NOMO-1 treated with DMSO at 0.1 percent for 48 hours (cell line): ENCODE data around the gene PALMD.

Source experiments
- DNase-seq: peaks from one replicate; lab custom pipeline; 2025; ENCODE audit not compliant: unreplicated experiment; lab: John Stamatoyannopoulos, UW

PALMD gene

DNA sequence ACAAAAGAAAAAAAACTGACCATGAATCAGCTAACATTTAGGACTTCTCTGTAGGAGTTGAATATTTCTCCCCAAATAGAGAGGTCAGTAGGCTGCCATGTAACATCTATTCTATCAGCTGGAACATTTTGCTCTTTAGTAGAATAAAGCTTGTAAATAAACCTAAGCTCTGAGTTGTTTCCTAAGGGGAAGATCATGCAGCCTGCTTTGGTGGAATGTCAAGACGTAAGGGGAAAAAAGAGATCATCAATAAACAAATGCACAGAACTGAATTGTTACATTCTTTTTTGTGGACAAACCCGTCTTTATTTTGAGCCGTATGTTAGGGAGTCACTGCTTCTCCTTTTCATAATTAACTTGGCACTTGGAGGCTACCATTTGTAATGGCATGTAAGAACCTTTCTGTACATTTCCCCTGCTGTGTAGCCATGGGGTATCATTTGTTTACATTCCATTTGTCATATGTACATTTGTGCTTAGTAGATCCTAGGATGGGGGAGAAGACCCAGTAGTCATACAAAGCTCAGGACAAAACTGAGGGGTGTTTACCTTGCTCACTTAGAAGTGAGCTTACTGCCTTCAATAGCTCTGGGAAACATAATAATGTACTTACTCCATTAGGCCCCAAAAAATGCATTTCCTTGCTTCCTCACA is 10.8 kb upstream of the PALMD start:
- DNase-seq, result no peak

DNA sequence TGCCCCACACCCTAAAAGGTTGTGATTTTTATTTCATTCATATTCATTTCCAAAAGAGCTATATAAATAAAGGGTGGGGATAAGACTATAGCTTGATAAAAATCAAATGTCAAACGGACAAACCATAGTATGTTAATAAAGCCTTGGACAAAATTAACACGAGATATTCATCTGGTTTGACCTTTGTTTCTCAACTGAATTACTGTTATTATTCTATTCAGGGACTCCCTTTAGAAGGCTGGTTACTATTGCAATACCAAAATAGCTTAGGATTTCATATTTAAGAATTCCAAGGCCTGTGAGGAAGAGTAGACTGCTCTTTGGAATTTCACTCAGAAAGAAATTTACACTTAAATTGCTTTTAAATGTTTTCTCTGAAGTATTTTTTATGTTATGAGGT is 10.2 kb upstream of the PALMD start:
- DNase-seq, result no peak

DNA sequence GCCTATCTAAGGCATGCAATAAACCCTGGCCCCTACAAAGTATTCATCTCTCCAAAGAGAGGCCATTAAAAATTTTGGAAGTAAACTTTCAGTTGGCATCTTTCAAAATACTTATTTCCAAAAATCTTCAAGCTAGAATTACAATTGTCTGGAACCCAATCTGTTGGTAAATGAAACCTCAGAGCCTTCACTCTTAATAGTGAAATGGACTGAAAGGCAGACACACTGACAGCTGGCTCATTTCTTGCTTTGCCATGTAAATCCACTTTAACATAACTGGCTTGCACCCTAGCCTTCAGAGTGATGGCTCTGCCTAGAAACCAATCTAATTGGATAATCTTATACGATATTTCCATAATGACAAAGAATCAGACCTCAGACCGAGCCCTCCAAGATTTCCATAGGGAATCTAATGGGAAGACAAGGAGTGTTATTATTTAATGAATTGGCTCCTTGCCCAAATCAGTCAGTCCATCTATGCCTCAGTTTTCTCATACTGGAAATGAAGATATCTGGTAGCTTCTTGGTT is 9.2 kb upstream of the PALMD start:
- no peak for DNase-seq

DNA sequence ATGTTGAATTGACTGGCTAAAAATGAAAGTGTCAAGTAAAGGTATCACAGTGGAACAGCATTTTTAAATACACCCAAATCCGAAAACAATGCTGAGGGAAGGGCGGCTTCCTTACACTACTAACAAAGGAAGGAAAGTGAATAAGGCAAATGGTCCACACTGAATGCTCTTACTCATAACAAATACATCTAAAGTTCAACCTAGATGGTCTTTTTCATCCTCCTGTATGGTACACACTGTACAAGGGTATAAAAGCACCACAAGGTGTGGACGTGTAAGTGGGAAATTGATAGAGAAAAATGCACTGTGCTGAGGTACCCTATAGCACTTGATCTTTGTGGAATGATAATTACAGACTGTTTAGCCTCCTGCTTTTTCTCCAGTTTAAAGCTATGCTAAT is 7.1 kb upstream of the PALMD start:
- no peak for DNase-seq

DNA sequence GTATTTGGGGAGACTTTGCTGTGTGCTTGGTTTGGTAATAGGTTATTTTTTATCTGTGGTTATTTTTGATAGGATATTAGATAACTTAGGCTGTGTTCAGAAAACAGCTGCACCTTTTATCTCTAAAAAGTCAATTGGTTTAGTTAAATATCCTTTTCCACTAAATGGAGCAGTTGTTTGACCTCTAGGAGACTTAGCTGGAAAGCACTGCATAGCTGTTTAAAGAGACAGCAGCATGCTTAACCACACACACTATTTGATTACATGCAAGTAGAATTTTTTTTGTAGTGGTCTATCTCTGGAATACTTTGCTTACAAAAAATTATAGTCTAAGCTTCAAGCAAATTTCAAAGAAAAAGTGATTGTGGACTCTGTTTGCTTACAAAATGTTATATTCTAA is 6.5 kb upstream of the PALMD start:
- no peak for DNase-seq

DNA sequence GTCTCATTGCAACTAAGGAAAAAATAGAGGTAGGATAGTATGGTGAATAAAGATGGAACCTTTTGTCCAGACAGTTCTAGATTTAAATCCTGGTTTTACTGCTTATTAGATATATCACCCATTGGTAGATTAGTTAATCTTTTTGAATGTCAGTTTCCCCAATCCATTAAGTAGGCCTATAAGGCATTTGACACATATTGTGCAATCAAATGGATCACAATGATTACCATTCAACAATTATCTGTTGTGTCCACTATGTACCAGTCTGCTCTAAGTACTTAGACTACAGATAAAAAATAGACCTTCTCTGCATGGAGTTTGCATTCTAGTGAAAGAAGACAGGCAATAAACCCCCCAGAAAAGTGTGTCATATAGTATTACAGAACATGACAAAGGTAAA is 6.0 kb upstream of the PALMD start:
- no peak for DNase-seq

DNA sequence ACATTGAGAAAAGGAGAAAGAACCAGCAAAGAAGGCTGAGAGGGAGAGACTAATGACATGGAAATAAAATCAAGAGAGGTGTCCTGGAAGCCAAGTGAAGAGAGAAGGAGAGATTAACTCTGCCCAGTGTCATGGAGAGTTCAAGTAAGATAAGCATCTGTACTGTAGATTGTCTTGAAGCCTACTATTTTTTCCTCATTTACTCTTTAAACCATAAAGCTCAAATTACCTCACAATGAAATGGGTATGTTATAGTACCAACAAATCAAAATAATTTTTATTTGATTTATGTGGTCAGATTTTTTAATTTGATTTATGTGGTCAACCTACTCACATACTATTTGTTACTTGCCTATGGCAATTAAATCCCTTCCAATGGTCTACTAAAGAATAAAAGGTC is 5.2 kb upstream of the PALMD start:
- DNase-seq, result no peak

DNA sequence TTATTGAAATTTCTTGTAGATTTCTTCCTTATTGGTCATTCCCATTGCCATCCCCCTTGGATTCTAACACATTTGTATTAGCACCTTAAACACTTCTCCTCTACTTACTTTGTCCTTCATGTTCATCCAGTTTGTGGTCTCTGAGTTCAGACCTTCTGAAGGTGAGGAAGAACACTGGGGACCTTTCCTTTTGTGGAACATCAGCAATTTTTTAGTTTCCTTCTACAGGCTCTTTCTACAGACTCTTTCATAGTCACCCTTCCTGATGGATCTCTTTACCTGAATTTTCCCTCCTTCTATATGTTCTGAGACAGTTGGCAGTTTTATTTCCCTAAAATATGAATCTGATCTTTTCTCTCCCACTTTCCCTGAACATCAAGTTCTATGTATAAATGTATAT is 4.4 kb upstream of the PALMD start:
- DNase-seq, result no peak

DNA sequence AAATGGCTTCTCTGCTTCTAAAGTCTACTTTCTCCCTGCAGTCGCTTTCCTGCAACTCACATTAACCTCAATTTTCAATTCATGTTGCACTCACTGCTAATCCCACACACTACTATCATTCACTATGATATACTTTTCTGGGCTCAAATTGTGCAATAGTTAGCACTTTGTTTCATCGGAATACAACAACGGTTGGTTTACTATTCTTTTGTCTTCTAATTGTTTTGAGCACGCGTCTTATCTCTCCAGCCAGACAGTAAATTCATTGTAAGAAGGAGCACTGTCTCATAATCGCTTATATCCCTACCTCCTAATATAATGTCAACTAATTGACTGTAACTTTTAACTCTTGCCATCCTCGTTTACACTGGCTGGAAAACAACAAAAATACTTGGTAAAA is 3.9 kb upstream of the PALMD start:
- DNase-seq, result no peak

DNA sequence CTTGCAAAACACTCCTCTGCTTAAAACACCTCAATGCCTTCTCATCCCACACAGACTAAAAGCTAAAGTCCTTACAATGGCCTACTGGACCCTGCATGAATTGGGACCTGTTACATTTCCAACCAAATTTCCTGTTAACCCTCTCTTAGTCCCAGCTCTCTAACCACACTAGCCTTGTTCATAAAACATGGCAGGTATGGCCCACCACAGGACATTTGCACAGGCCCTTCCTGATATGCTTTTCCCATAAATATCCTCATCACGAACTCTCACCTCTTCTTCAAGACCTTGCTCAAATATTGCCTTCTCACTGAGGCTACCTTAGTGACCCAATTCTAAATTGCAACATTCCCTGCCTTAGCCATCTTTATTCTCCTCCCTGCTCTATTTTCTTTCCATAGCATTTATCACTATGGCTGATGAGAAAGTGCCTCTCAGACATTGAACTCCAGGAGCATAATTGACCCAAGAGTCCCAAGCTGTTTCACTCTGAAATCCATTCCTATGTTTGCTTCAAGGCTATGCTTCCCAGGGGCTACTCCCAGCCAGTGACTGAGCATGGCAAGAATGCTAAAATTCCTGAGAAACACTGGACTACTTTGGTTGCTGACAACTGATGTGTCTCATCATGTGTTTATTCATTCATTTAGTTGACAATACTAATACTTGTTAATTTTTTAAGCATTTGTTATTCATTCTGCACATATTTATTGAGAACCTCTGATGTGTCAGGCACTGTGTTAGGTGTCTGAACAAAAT is 2.7 kb upstream of the PALMD start:
- no peak for DNase-seq

DNA sequence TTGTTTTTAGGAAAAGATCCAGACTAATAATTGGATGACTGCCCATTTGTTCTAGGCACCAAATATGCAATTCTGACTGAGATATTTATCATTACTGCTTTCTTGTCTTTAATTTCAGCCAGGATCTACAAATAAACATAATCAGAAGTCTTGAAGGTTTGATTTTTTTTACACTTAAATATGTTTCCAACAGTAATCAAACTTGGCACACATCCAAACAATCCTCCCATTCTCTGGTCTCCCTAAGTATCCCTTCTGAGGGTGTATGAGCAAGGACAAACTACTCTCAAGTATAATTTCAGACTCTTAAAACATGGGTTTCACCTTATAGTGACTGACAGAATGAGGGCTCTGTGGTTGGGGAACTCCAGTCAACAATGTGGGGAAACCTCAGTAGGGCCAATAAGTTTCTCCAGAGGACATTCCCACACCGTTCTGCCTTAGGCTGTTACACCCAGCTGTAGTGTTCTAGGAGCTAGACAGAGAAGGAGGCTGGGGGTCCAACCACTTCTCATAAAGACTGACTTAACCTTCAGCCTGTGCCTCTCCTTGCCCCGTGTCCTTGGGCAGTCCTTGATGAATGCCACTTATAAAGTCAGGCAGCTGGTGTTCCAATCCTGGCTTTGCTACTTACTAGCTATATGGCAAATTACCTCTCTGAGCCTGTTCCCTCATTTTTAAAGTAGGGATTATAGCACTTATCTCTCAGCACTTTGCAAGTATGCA is 1.5 kb upstream of the PALMD start:
- no peak for DNase-seq

DNA sequence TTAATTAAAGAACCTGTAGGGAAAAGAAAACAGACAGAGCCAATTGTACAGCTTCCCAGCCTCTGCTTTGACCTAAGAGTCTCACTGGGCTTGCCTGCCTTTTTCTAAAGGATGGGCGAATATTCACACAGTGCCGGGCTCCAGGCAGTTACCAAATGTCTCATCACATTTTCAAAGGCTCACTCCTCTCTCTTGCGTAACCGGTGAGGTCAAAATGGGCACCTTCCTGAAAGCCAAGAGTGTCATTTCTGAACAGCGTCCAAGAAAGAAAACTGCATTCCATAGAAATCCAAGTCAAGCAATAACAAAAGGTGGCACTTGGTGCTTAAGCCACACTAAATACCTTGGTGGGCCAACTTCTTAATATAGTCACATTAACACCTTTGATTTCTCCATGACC is 710 bp upstream of the PALMD start:
- no peak for DNase-seq

DNA sequence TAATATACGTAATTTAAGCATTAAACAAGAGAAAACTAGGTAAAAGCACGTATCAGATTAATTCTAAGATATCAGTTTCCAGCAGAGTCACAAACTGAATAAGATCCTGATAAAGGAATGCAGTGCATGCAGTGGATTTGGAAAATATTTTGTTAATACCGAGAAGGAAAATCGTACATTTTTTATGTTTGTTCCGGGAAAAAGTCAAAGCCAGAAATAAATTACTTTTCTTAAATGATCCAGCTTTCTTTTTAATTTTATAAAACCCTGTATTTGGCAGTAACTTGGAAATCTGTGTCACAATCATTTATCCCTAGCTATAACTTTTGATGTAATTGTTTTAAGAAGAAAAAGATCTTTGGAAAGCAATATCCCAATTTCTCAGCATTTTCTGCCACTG is 955 bp downstream of the PALMD start:
- DNase-seq, result no peak

DNA sequence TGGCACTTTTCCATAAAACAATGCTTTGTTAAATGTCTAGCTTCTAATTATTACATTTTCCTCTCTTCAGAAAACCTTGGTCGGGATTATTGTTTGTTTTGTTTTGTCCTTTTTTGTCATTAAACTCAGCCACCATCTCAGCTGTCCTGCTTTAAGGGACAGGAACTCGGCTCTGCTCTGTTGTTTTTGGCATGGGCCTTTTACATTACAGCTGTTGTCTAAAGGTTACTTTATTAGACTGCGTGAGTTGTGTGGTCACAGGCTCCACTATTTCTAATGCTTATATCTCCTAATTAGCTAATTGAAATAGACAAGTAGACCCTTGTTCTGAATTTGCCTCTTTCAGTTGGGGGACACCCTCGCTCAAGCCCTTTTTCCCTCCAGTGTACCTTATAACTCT is 1.6 kb downstream of the PALMD start:
- no peak for DNase-seq

DNA sequence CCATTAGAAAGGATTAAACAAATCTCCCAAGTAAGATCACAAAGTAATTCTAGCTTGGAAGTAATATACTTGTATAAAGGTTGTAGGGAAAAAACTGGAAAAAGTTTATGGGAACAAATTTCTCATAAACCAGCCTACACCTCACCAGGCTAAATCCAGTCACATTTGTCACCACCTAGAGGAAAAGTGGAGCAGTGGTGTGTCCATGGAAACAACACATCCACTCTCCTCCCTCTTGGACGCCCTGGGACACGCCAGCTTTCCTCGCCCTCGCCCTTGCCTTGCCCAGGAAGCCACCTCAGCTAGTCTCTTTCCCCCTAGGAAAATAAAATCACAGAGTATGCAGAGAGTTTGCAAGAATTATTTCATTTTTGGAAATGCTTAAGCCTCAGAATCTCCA is 2.2 kb downstream of the PALMD start:
- no peak for DNase-seq

DNA sequence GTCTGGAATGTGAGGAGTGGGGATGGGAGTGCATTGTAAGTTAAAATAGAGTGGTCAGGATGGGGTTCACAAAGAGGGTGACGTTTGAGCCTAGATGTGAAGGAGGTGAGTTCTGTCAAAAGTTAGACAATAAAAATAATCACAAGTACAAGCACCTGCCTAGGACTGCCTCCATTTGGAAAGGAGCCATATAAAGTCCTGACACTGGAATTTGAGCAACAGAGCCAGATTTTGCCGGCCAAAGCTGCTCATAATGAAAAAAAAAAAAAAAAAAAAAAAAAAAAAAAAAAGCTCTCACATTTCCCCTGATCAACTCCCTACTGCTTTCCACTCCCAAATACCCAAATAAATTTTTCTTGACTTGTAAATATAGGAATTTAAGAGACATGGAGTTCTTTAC is 4.1 kb downstream of the PALMD start:
- no peak for DNase-seq

DNA sequence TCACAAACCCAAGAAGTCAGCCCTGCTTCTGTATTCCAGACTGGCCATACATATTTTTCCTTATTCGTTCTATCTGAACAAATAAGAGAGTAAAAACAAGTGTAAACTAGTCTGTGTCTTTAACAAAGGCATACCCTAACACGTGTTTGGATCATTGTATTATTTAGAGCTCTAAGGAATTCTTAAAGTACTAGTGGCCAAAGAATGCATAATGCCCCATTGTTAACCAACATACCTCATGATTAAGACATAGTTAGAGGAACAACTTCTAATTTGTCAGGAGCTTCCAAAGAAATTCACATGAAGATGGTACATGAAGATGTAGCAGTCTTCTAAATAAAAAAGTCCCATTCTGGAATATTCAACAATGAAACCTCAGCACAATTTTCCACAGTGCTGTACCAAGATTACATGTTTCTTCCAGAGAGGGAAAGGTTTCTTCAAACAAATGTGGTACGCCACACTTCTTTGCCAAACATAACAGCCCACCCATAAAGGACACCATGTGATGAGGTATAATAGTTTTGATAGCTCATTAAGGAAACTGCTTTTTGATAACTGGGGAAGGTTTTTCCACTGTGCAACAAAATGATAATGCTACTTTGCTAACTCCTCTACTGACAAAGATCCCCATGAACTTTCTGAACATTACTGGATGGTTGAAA is 5.0 kb downstream of the PALMD start:
- DNase-seq, result no peak

DNA sequence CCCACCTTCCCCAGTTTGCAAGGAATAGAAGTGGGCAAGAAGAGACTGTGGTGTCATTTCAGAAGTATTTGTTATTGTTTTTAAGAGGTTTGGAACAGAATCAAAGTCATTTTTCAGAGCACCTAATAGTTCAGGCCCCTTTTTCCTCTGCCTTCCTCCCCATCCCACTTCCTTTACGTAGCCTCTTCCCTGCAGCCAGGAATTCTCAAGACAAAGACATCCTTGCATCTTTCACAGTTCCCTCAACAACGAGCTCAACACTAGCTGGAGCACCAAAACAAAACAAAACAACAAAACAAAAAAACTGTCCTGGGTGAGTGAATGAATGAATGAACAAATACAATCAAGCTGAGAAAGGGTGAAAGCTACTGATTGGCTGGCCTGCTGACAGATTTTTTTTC is 7.0 kb downstream of the PALMD start:
- no peak for DNase-seq

DNA sequence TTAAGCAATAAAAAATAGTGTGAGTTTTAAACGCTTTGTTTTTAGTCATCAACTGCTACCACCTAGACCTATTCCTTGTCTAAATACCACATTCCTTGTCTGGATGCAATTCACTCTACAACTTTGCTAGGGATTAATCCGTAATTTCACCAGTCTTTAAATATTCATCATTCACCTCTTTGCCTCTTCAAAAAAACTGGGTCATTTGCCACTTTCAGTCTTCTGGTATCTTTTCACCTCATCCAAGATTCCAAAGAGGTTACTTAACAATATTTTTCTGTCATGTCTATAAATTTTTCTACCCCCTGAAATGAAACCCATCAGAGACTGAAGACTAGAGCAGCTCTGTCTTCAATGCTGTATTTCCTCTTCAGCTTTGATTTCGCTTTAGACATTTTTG is 9.5 kb downstream of the PALMD start:
- no peak for DNase-seq

DNA sequence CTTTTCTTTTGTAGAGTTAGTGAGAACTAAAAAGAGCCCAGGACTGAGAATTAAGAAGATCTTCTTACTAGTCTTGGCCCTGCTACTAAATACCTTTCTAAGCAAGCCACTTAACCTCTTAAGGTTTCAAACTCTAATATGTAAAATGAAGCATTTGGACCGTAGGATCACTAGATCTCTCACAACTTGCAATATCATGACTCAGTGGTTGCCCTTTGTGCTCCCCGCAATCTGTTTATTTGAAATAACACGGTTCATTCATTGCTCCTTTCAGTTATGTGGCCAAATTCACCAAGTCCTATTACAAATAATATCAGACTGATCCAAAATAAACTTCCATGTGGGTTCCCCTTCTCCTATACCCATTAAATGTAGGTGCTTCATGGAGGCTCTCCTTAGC is 10.8 kb downstream of the PALMD start:
- no peak for DNase-seq

DNA sequence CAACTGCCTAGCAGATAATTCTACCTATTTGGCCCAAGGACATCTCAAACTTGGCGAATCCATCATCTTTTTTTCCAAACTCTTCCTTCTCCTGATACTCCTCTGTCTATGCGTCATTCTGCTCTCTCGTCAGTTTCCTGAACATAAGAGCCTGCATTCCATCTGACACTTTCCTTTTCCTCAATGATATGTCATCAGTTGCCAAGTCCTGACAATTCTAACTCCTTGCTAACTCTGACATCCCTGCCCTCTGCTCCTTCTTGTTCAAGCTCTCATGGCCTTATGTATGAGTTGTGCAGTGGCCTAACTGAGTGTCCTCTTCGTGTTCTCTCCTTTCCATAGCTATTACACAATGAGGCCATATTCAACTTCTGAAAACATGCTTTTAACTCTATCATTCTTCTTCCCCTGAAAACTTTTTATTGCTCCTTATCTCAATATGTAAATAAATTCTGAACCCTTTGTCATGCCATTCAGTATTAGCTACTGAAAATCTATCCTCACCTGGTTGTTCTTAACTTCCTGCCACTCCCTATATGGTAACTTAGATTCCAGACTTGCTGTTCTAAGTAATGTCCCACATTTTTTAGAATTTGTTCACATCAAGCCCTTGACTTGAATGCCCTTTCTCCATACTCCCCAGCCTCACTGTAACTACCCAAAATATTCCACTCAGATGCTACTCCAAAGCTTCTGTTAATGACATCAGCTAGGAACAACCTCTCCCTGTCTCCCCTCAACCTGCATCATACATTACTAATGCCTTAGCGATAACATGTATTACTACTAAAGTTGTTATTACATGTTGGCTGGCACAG is 11.5 kb downstream of the PALMD start:
- DNase-seq, result no peak
